Measurements from ENCODE around the gene FMN1.

DNA sequence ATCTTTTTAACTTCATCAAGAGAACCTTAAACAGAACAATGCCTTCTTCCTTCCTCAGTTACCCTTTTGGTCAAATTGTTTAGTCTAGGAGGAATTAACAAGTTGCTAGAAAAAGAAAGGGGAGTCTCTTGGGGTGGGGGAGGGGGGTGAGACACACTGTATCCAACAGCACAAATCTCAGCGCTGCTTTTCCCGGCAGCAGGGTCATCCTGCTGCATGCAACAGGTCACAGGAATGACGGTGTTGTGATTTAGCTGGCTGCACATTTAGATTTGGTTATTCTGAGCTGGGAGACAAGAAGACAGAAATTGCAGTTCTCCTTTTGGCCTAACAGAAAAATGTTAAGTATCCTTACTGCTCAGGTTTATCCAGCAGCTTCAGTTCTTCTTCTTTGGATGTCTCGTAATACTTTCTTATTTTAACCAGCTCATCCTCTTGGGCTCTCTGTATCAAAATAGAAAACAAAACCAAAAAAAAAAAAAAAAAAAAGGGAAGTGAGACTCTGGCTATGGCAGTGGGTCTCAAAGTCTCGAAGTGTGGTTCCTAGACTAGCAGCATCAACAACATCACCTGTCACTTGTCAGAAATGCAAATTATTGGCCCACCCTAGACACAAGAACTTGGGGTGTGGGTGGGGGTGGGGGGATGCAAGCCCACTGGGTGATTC lies 286.2 kb downstream of the FMN1 start:
- no peak for TF ChIP-seq POLR2A (IDR thresholded peaks at IDR 0.05)
- TF ChIP-seq CTCF (IDR thresholded peaks at IDR 0.05): no peak

Measured in testis (tissue), 2 donors.